Right lobe of liver (tissue), 6 donors: ENCODE data around the gene TLNRD1. TPM values are rescaled to one million over a fixed set of nuclear protein-coding genes. Genes with fewer than 3 reads are reported as not detected.

Experiments
- ATAC-seq, 4 donors: fragments of 200-7000 bp; cut with Tn5 transposase; one replicate each; pipeline ENCODE4 v1.9.1; 2020; ENCODE audit warnings: mild to moderate bottlenecking in 4 of 4, moderate library complexity in 4 of 4
- DNase-seq, 3 donors: peaks; one replicate each; pipeline ENCODE4 v3.0.0-alpha.2; 2020
- H3K27ac ChIP-seq, 3 donors: fragments of 200-600 bp; one replicate each; pipeline ENCODE4 v1.8.0; 2022
- H3K27me3 ChIP-seq, 2 donors: fragments of 200-600 bp; one replicate each; pipeline ENCODE4 v1.8.0; 2022
- H3K36me3 ChIP-seq, 4 donors: fragments of 200-600 bp; sonication (generic) in 1 of 4; one replicate each; pipeline versions ENCODE4 v1.5.1 to v1.8.0; 2017 to 2022; ENCODE audit warnings: control low read depth in 1 of 4
- H3K4me1 ChIP-seq, 4 donors: fragments of 200-600 bp; sonication (generic) in 1 of 4; one replicate each; pipeline versions ENCODE4 v1.5.1 to v1.8.0; 2017 to 2022; ENCODE audit warnings: control low read depth in 1 of 4
- H3K4me3 ChIP-seq, 3 donors: fragments of 200-600 bp; one replicate each; pipeline ENCODE4 v1.8.0; 2022
- H3K9me3 ChIP-seq, 4 donors: fragments of 200-600 bp; sonication (generic) in 1 of 4; one replicate each; pipeline versions ENCODE4 v1.5.1 to v1.8.0; 2017 to 2022; ENCODE audit warnings: control low read depth in 1 of 4
- POLR2A ChIP-seq: fragments of 450-650 bp; IDR thresholded peaks from one replicate; pipeline ENCODE4 v1.6.1; 2017; ENCODE audit warnings: antibody characterized with exemption, mild to moderate bottlenecking
- WGBS: methylation state at CpG from one replicate; pipeline ENCODE4 v1.1.6; 2018; ENCODE audit warnings: low coverage, low lambda C conversion rate; ENCODE audit not compliant: insufficient coverage; ENCODE audit errors: missing lambda C conversion rate; 5-methylcytosine and 5-hydroxymethylcytosine counted together
- intact Hi-C, 2 donors: fragments of 100-400 bp; cut with DNase I; formaldehyde crosslinking; loops; one replicate each; pipeline versions ENCODE4 v1.11.2 to v1.14.1; 2022
- total RNA-seq, 6 experiments: library from RNA; depleted of rRNA in 2 of 6; stranded (reverse); fragments of >200 nt in 2 of 6; fragmentation: NEBNext Ultra II Directional in 3 of 6; extraction: Animal tissue kit (Norgen Biotek cat#: 25700) in 3 of 6; gene quantifications; one replicate each; pipeline versions ENCODE4 v1.1.0 to v1.2.4, GENCODE V29; 2016 to 2023
- TF ChIP-seq, protein P1 (sequence below), 4 donors: fragments of 200-600 bp in 3 of 4; fragments of 450-650 bp in 1 of 4; IDR thresholded peaks; one replicate each; pipeline versions ENCODE4 v1.5.1 to v1.8.0; 2016 to 2022; ENCODE audit warnings: antibody characterized with exemption in 4 of 4, mild to moderate bottlenecking in 2 of 4
- donor health status: DM: no; HTN: yes; CAD: no.
- donor health status: DM: no; HTN: no; CAD: no.
- donor health status: DM: no; HTN: no; CAD: no.
- donor health status: DM: no; HTN: yes; CAD: no.
- donor health status: DM: no; HTN: yes; CAD: no.

TLNRD1 gene
- total RNA-seq, 6 experiments from 2014 or later = 3.0 to 7.4 (median 5.5) TPM

DNA sequence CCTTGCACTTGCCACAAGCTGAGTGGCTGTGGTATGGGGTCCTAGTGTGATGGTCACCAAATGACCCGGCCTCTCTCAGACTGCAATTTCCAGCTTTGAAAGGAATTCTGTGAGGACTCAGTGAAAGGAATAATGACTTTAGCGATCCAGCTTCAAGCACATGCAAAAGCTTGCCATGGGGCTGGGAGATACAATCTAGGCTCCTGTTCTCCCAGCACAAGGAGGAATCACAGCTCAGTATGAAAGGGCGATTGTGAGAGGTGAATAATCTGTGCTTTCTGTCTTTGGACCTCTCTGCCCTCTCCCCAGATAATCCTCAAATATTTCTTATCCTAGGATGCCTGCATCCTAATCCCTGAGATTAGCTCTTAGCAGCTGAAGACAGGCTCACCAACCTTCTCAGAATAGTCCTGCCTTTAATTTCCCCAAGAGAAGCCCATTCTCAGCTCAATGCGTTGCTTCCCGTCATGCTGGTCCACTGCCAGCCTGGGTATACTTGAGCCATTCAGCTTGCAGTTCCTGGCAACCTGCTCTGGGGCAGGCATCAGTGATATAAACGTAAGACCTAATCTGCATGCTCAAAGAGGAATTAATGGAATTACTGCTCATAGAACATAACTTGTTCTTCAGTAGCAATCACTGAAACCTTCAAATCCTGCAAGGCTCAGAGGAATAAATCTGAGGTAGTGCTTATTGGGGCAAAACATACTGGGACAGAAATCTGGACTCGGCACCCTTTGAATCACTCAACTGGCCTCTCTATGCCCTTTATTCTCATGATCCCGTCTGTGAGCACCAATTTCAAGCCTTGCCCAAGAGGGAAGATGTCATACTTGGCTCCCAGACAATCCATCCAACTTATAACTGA is 15.1 kb downstream of the TLNRD1 start:
- Histone ChIP-seq H3K27me3 (no peaks in the 10 kb centered on the region), H3K36me3 (no peaks in the 10 kb centered on the region), H3K4me1 (peaks cover 0 to 12% (median 5%) of the 10 kb centered on the region in 4 donors), H3K9me3 (no peaks in the 10 kb centered on the region), H3K4me3 (no peak overlapping the region), H3K27ac (no peak overlapping the region)
- no peak for DNase-seq
- intact Hi-C loops = no loop called here
- ATAC-seq = no peak
- TF ChIP-seq, protein P1, sequence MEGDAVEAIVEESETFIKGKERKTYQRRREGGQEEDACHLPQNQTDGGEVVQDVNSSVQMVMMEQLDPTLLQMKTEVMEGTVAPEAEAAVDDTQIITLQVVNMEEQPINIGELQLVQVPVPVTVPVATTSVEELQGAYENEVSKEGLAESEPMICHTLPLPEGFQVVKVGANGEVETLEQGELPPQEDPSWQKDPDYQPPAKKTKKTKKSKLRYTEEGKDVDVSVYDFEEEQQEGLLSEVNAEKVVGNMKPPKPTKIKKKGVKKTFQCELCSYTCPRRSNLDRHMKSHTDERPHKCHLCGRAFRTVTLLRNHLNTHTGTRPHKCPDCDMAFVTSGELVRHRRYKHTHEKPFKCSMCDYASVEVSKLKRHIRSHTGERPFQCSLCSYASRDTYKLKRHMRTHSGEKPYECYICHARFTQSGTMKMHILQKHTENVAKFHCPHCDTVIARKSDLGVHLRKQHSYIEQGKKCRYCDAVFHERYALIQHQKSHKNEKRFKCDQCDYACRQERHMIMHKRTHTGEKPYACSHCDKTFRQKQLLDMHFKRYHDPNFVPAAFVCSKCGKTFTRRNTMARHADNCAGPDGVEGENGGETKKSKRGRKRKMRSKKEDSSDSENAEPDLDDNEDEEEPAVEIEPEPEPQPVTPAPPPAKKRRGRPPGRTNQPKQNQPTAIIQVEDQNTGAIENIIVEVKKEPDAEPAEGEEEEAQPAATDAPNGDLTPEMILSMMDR (IDR thresholded peaks at IDR 0.05) = no peak
- TF ChIP-seq POLR2A = no peak
- WGBS = 67% methylated on average over 7 of the region's 8 CpGs

DNA sequence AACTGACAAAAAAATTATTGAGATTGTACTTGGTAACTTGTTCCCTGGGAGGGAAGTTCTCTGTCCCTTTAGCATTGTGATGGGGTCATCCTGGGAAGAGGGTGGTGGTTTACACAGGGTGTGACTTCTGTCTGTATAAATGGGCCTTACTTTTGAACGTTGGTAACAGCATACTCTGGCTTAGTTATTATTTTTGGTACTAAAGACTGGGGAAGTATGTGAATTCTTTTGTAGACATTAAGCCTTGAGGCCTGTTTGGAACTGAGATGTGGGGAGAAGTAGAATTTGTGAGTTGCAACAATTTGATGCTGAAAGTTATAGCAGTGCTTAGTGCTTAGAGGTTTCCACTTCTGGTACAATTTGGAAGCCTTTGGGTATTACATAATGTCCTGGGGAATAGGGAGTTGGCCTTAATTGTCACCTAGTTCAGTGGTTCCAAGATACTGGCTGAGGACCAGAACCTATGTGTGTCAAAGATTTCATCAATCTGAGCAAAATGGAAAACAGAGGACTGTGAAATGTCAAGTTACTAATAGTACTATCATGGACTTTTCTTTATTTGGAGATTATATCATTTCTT is 15.9 kb downstream of the TLNRD1 start:
- TF ChIP-seq POLR2A = no peak
- TF ChIP-seq, protein P1 (IDR thresholded peaks at IDR 0.05) = no peak
- Histone ChIP-seq H3K4me1 (peaks cover 0 to 12% (median 5%) of the 10 kb centered on the region in 4 donors), H3K36me3 (no peaks in the 10 kb centered on the region), H3K27ac (no peak overlapping the region), H3K27me3 (no peaks in the 10 kb centered on the region), H3K9me3 (no peaks in the 10 kb centered on the region), H3K4me3 (no peak overlapping the region)
- ATAC-seq = no peak
- 21% methylated on average over 1 of the region's 1 CpG for WGBS
- intact Hi-C loops = no loop called here
- DNase-seq = no peak

DNA sequence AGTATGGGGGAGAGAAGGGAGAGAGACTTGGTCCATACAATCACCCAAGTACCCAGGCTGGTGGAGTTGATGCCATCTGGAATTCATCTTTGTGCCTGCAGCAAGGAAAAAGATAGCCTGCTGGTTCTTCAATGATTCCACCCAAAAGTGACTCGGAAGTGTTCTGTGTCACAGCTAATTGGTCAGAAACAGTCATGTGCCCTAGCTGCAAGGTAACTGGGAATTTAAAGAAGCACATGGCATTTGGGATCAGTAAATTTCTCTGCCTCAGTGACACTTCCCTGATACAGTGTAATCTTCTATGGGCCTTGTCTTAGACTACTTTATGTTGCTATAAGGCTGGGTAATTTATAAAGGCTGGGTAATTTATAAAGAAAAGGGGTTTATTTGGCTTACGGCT is 17.5 kb downstream of the TLNRD1 start:
- H3K27ac ChIP-seq = no peak overlapping the region
- H3K36me3 ChIP-seq = no peaks in the 10 kb centered on the region
- DNase-seq (no peak), ATAC-seq (no peak)
- H3K27me3 ChIP-seq = no peaks in the 10 kb centered on the region
- H3K9me3 ChIP-seq = no peaks in the 10 kb centered on the region
- WGBS = 100% methylated on average over 2 of the region's 2 CpGs
- H3K4me1 ChIP-seq = peaks cover 0 to 9% (median 3%) of the 10 kb centered on the region in 4 donors
- intact Hi-C loops = no loop called here
- H3K4me3 ChIP-seq = no peak overlapping the region
- TF ChIP-seq, protein P1 (IDR thresholded peaks at IDR 0.05) = no peak
- no peak for TF ChIP-seq POLR2A

DNA sequence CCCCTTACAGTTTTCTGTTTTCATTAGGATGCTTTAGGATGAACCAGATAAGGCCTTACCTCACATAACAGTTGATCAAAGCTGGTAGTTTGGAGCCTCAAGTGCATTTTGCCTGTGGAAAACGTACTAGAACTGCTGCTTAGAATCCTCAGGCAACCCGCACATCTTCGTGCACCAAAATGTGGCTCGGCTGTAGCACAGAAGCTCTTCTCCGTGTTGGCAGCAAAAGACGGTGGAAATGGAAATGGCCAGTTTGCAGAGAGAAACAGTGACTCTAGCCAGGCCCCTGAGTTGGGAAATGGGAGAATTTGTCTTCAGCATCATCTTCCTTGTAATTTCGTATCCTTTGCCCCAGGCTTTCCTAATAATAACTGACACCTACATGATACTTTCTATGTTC is 20.6 kb downstream of the TLNRD1 start:
- DNase-seq (no peak), ATAC-seq (no peak)
- intact Hi-C loops = no loop called here
- Histone ChIP-seq H3K36me3 (no peaks in the 10 kb centered on the region), H3K27me3 (no peaks in the 10 kb centered on the region), H3K4me1 (peaks cover 0 to 8% (median 2%) of the 10 kb centered on the region in 4 donors), H3K9me3 (no peaks in the 10 kb centered on the region), H3K4me3 (no peak overlapping the region), H3K27ac (no peak overlapping the region)
- 100% methylated on average over 1 of the region's 7 CpGs for WGBS
- no peak for TF ChIP-seq POLR2A
- TF ChIP-seq, protein P1 (IDR thresholded peaks at IDR 0.05) = no peak
